DLD1 (cell line): ENCODE measurements around the gene CENPN.

Experiments
- in situ Hi-C: cut with HindIII; loops from 2 replicates; pipeline ENCODE4 v1.10.0; 2017; ENCODE audit warnings: low sequenced_read_pairs

Gene CENPN

GRCh38 chr16:80991792-80992430, 15.1 kb upstream of the CENPN start:
- in situ Hi-C loops, result no loop called here

DNA sequence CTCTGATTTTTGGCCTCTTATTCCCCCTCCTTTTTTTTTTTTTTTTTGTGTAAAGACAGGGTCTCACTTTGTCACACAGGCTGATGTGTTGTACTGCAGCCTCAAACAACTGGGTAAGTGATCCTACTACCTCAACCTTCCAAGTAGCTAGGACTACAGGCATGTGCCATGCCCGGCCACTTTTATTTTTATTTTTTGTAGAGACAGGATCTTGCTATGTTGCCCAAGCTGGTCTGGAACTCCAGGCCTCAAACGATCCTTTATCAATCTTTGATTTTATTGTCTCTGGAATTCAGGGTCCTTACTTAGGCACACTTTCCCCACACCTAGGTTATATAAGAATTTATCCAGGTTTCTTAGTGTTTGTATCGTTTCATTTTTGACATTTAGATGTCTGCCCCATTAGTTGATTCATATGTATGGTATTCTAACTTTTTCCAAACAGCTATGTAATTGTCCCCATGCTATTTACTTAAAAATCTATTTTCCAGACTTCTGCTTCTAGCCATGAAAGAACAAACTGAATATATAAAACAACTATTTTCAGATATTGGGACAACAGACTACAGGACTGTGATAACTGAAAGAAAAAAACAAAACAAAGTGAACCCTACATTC, 14.2 kb upstream of the CENPN start:
- in situ Hi-C loops, result no loop called here

DNA sequence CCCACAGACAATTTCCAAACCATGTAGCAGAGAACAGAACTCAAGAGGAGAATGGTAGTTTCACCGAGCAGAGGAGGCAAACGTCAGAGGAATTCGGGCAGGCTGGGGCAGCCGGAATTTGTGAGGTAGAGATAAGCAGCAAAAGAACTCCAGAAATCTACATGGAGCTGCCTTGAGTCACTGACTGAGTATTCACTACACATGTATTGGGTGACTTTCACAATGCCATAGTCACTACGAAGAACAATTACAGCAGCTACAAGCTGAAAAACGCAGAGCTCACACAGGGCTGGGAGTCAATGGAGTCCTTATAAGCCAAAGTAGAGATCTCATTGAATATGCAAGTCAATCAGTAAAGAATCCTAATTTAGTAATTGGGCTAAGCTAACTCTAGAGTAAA, 13.7 kb upstream of the CENPN start:
- in situ Hi-C loops, result no loop called here

DNA sequence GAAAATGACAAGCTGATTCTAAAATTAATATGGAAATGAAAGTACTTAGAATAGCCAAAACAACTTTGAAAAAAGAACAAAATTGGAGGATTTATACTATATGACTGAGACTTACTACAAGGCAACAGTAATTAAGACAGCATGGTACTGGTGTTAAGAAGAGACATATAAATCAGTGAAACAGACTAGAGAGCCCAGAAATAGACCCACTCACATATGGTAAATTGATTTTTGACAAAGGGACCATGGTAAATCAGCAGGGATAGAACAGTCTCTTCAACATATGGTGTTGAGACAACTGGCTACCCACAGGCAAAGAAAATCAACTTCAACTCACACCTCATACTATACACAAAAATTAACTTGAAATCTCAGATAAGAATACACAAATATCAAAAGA, 13.2 kb upstream of the CENPN start:
- in situ Hi-C loops, result no loop called here

GRCh38 chr16:80994451-80994850, 12.6 kb upstream of the CENPN start:
- in situ Hi-C loops, result no loop called here

- in situ Hi-C loops, result no loop called here
Measured at GRCh38 chr16:80996688-80997138, 10.3 kb upstream of the CENPN start.

DNA sequence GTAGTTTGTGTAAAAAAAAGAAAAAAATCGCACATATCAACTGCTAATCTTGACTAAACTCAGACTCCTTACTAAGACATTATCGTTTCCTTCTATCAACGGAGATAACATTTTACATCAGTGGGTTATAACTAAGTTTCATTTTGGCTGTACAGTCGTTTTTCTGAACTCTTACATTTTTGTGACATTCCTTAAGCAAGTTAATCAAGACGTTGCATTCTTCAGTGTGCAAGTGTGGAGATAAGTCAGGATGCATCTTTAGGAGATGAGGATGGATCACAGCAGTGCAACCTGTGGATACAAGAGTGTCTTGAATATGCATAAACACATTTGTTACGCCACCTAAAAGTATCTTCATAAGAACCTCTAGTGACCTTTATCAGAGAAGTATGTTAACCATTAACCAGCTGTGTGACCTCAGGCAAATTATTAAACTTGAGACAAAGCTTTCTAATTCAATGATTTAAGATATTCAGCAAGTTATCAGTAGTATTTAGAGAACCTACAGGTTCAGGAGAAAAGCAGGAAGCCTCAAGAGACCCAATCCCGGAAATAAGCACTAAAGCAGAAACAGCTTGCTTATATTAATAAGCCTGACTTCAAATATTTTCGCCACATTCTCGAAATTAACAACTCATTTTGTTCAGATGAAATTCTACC, 9.7 kb upstream of the CENPN start:
- in situ Hi-C loops, result no loop called here

- in situ Hi-C loops, result no loop called here
Measured at GRCh38 chr16:80997964-80998620, 8.9 kb upstream of the CENPN start.

GRCh38 chr16:81000873-81001272, 6.1 kb upstream of the CENPN start:
- in situ Hi-C loops, result no loop called here

DNA sequence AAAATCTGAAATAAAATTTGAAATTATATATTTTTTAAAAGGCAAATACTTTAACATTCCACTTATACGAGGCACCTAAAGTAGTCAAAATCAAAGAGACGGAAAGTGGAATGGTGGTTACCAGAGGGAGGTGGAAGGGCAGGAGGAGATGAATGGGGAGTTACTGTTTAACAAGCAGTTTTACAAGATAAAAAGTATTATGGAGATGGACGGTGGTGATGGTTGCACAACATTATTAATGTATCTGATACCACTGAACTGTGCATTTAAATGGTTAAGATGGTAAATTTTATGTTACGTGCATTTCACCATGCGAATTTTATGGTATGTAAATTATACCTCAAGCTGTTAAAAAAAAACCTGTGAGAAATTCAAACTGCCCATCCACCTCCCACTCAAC, 5.7 kb upstream of the CENPN start:
- in situ Hi-C loops, result no loop called here

- in situ Hi-C loops, result no loop called here
Measured at GRCh38 chr16:81003064-81003463, 4.0 kb upstream of the CENPN start.

- in situ Hi-C loops, result no loop called here
Measured at GRCh38 chr16:81003610-81004460, 3.2 kb upstream of the CENPN start.

- in situ Hi-C loops, result no loop called here
Measured at GRCh38 chr16:81004646-81005353, 2.2 kb upstream of the CENPN start.

GRCh38 chr16:81005610-81006161, 1.3 kb upstream of the CENPN start:
- in situ Hi-C loops, result no loop called here

DNA sequence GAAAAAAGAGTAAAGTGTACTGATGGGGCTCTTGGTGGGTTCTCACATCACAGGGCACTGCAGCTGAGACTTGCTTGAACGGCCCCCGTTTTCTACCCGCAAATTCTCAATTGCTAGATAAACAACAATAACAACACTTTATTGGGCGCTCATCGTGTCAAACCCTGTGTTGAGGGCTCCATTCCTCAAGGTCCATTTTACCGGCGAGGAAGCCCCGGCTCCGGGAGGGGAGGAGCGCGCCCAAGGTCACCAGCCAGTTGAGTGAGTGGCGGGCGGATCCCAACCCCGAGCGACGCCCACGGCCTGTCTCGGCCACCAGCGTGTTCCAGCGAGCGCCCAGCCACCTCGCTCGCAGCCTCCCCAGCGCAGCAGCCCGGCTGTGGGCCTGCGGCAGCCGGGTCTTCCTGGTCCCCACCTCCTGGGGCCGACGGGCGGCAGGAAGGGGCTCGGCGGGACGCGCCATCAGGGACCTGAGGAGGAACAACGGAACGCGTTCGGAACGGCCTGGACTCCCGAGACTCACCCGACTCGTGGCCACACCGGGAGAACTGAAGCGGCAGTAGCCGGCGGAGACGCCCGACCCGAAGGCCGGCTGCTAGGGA, 702 bp upstream of the CENPN start:
- in situ Hi-C loops, result no loop called here

- in situ Hi-C loops, result no loop called here
Measured at GRCh38 chr16:81008505-81008789, 1.4 kb downstream of the CENPN start.

DNA sequence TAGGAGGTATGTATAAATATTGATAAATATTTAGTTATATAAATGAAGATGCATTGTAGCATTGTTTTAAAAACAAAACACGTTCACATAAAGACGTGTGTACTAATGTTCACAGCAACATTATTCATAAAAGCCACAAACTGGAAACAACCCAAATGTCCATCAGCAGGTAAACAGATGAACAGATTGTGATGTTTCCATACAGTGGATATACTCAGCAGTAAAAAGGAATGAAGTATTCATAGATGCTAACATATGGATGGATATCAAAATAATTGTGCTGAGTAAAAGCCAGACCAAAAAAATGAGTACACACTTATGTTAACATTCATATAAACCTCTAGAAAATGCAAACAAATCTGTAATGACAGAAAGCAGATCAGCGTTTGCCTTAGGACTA, 6.0 kb downstream of the CENPN start:
- in situ Hi-C loops, result no loop called here

GRCh38 chr16:81014672-81015071, 7.7 kb downstream of the CENPN start:
- in situ Hi-C loops, result no loop called here

- in situ Hi-C loops, result no loop called here
Measured at GRCh38 chr16:81018496-81018895, 11.5 kb downstream of the CENPN start.

GRCh38 chr16:81026429-81026828, 19.4 kb downstream of the CENPN start:
- in situ Hi-C loops, result no loop called here
